ENCODE measurements around the gene TAS2R14. TPM values are rescaled to one million over a fixed set of nuclear protein-coding genes. Genes with fewer than 3 reads are reported as not detected.
A peak's percentile ranks its signal among the peaks of the same experiment; 100 is the strongest.

TAS2R14 gene
- total RNA-seq, 1 experiment from 2014 or later, result 1.4 TPM

GRCh38 chr12:10943167-10943566, 4.1 kb upstream of the TAS2R14 start:
- H3K27me3 ChIP-seq (ENCODE audit: control insufficient read depth, insufficient read depth, low read length), result no peaks in the 10 kb centered on the region
- no peaks in the 10 kb centered on the region for H3K4me1 ChIP-seq (ENCODE audit: control insufficient read depth, insufficient read depth, low read length)
- ChIA-PET CTCF (interaction anchor here (0.6 kb wide), 1 partner anchor 605 kb away, joined by 3 read pairs; no protein-coding TSS in a partner anchor), POLR2A (no interaction called here)
- no TSS peak for BruUV-seq (replicated peaks)
- no peaks in the 10 kb centered on the region for H3K9me3 ChIP-seq (ENCODE audit: control insufficient read depth, insufficient read depth, low read depth, low read length)
- intact Hi-C loops (cut with micrococcal nuclease; ENCODE audit: unreplicated experiment), result no loop called here
- DNase-seq (ENCODE audit: low read depth, low spot score) (no peak), ATAC-seq (no peak)
- H3K36me3 ChIP-seq (ENCODE audit: control insufficient read depth, insufficient read depth, low read length), result no peaks in the 10 kb centered on the region
- in situ Hi-C loops (cut with HindIII; ENCODE audit: low pct_unique_long_range_greater_than_20kb, low sequenced_read_pairs), result no loop called here
- TF ChIP-seq REST (IDR thresholded peaks at IDR 0.05; ENCODE audit: insufficient read depth in 1 of 2, low read depth in 2 of 2, low read length in 1 of 2) (no peak), CTCF (IDR thresholded peaks at IDR 0.05) (no peak), TCF7L2 (IDR thresholded peaks at IDR 0.05; ENCODE audit: low read depth, low read length) (no peak), SIN3A (IDR thresholded peaks at IDR 0.05; ENCODE audit: borderline replicate concordance, insufficient read depth, low read depth, low read length) (no peak), POLR2AphosphoS5 (IDR thresholded peaks at IDR 0.05; ENCODE audit: low read depth, low read length) (no peak)
- no peak overlapping the region for H3K4me3 ChIP-seq (ENCODE audit: low read depth in 2 of 2, low read length in 2 of 2)
- H3K27ac ChIP-seq (ENCODE audit: low read length), result no peak overlapping the region

GRCh38 chr12:10941916-10942607, 3.0 kb upstream of the TAS2R14 start:
- DNase-seq (ENCODE audit: low read depth, low spot score), result no peak
- TF ChIP-seq POLR2AphosphoS5 (IDR thresholded peaks at IDR 0.05; ENCODE audit: low read depth, low read length) (no peak), SIN3A (IDR thresholded peaks at IDR 0.05; ENCODE audit: borderline replicate concordance, insufficient read depth, low read depth, low read length) (no peak), CTCF (IDR thresholded peaks at IDR 0.05) (no peak), TCF7L2 (IDR thresholded peaks at IDR 0.05; ENCODE audit: low read depth, low read length) (no peak), REST (IDR thresholded peaks at IDR 0.05; ENCODE audit: insufficient read depth in 1 of 2, low read depth in 2 of 2, low read length in 1 of 2) (no peak)
- Histone ChIP-seq H3K4me3 (ENCODE audit: low read depth in 2 of 2, low read length in 2 of 2) (no peak overlapping the region), H3K27ac (ENCODE audit: low read length) (no peak overlapping the region), H3K36me3 (ENCODE audit: control insufficient read depth, insufficient read depth, low read length) (no peaks in the 10 kb centered on the region), H3K27me3 (ENCODE audit: control insufficient read depth, insufficient read depth, low read length) (no peaks in the 10 kb centered on the region), H3K4me1 (ENCODE audit: control insufficient read depth, insufficient read depth, low read length) (no peaks in the 10 kb centered on the region), H3K9me3 (ENCODE audit: control insufficient read depth, insufficient read depth, low read depth, low read length) (no peaks in the 10 kb centered on the region)
- intact Hi-C loops (cut with micrococcal nuclease; ENCODE audit: unreplicated experiment), result no loop called here
- in situ Hi-C loops (cut with HindIII; ENCODE audit: low pct_unique_long_range_greater_than_20kb, low sequenced_read_pairs), result no loop called here
- peak; percentile 42; the same call in 1 of the 2 replicates for ATAC-seq
- CTCF ChIA-PET, result no interaction called here
- POLR2A ChIA-PET, result no interaction called here
- no TSS peak for BruUV-seq (replicated peaks)

Data from Panc1 (cell line).